Neural cell (in vitro differentiated cells): ENCODE measurements around the gene MLC1. TPM values are rescaled to one million over a fixed set of nuclear protein-coding genes. Genes with fewer than 3 reads are reported as not detected.

Experiments
- H2AFZ ChIP-seq: fragments of 200-600, 300-800 bp; sonication (generic), shearing (Covaris generic); 2 replicates; pipeline ENCODE4 v1.6.0; 2014; ENCODE audit warnings: low read depth, mild to moderate bottlenecking, antibody characterized with exemption, low read length, moderate library complexity
- H3F3A ChIP-seq: fragments of 200-600 bp; shearing (Covaris generic); 2 replicates; pipeline ENCODE4 v1.6.1; 2016; ENCODE audit warnings: mild to moderate bottlenecking, moderate library complexity, mixed read lengths, antibody characterized with exemption, low read length; ENCODE audit not compliant: insufficient read depth, poor library complexity, severe bottlenecking
- H3K27ac ChIP-seq: fragments of 200-600, 300-800 bp; sonication (generic), shearing (Covaris generic); 2 replicates; pipeline ENCODE4 v1.5.1; 2014; ENCODE audit warnings: mild to moderate bottlenecking, low read length, moderate library complexity
- H3K27me3 ChIP-seq: fragments of 300-800, 200-600 bp; sonication (generic), shearing (Covaris generic); 2 replicates; pipeline ENCODE4 v1.6.0; 2014; ENCODE audit warnings: mild to moderate bottlenecking, low read depth, low read length, moderate library complexity; ENCODE audit not compliant: insufficient read depth
- H3K36me3 ChIP-seq: fragments of 300-800, 200-600 bp; sonication (generic), shearing (Covaris generic); 2 replicates; pipeline ENCODE4 v1.5.1; 2014; ENCODE audit warnings: mild to moderate bottlenecking, antibody characterized with exemption, low read length, moderate library complexity; ENCODE audit not compliant: insufficient read depth
- H3K4me2 ChIP-seq: fragments of 300-800, 200-600 bp; sonication (generic), shearing (Covaris generic); 2 replicates; pipeline ENCODE4 v1.6.0; 2014; ENCODE audit warnings: mild to moderate bottlenecking, low read length
- H3K4me3 ChIP-seq: fragments of 300-800, 200-600 bp; sonication (generic), shearing (Covaris generic); 2 replicates; pipeline ENCODE4 v1.5.1; 2014; ENCODE audit warnings: mild to moderate bottlenecking, low read length, moderate library complexity
- H3K79me2 ChIP-seq: fragments of 200-600 bp; shearing (Covaris generic); replicated peaks from 2 replicates; pipeline ENCODE4 v1.6.0; 2014; ENCODE audit warnings: mild to moderate bottlenecking, low read length, moderate library complexity; ENCODE audit not compliant: insufficient read depth
- H3K9ac ChIP-seq: fragments of 300-800, 200-600 bp; sonication (generic), shearing (Covaris generic); 2 replicates; pipeline ENCODE4 v1.6.1; 2016; ENCODE audit warnings: mild to moderate bottlenecking, low read length, mixed read lengths
- H3K9me2 ChIP-seq: fragments of 200-600 bp; shearing (Covaris generic); 2 replicates; pipeline ENCODE4 v1.6.1; 2016; ENCODE audit warnings: mild to moderate bottlenecking, low read length, mixed read lengths; ENCODE audit not compliant: insufficient read depth
- H3K9me3 ChIP-seq: fragments of 200-600, 300-800 bp; sonication (generic), shearing (Covaris generic); 2 replicates; pipeline ENCODE4 v1.6.1; 2016; ENCODE audit warnings: mild to moderate bottlenecking, mixed run types, low read length, moderate library complexity, mixed read lengths
- H4K20me1 ChIP-seq: fragments of 200-600 bp; shearing (Covaris generic); 2 replicates; pipeline ENCODE4 v1.6.1; 2016; ENCODE audit warnings: mild to moderate bottlenecking, mixed run types; ENCODE audit not compliant: insufficient read depth
- CTCF ChIP-seq: fragments of 450-650 bp; IDR thresholded peaks from 2 replicates; pipeline ENCODE4 v1.5.1; 2014; ENCODE audit warnings: antibody characterized with exemption, mild to moderate bottlenecking, moderate library complexity; ENCODE audit not compliant: poor library complexity, severe bottlenecking
- EP300 ChIP-seq: fragments of 450-650 bp; conservative IDR thresholded peaks from 2 replicates; pipeline ENCODE4 v1.6.1; 2014; ENCODE audit warnings: antibody characterized with exemption, mild to moderate bottlenecking, moderate library complexity; ENCODE audit not compliant: poor library complexity, severe bottlenecking
- EZH2 ChIP-seq: fragments of 200-600, 300-800 bp; shearing (Covaris generic), sonication (generic); IDR thresholded peaks from 2 replicates; pipeline ENCODE4 v1.6.1; 2014; ENCODE audit warnings: antibody characterized with exemption, low read length, borderline replicate concordance, mild to moderate bottlenecking; ENCODE audit not compliant: insufficient read depth, poor library complexity, severe bottlenecking
- MXI1 ChIP-seq: fragments of 450-650 bp; conservative IDR thresholded peaks from 2 replicates; pipeline ENCODE4 v1.6.1; 2014; ENCODE audit warnings: antibody characterized with exemption, mild to moderate bottlenecking; ENCODE audit not compliant: poor library complexity, severe bottlenecking
- POLR2AphosphoS5 ChIP-seq: IDR thresholded peaks from 2 replicates; pipeline ENCODE4 v1.6.1; 2012
- RAD21 ChIP-seq: fragments of 450-650 bp; conservative IDR thresholded peaks from 2 replicates; pipeline ENCODE4 v1.6.1; 2014; ENCODE audit warnings: antibody characterized with exemption, mild to moderate bottlenecking, moderate library complexity
- REST ChIP-seq: IDR thresholded peaks from 2 replicates; pipeline ENCODE4 v1.6.1; 2012; ENCODE audit warnings: borderline replicate concordance
- SMC3 ChIP-seq: fragments of 450-650 bp; conservative IDR thresholded peaks from 2 replicates; pipeline ENCODE4 v1.6.1; 2014; ENCODE audit warnings: antibody characterized with exemption, mild to moderate bottlenecking, moderate library complexity; ENCODE audit not compliant: poor library complexity
- TAF1 ChIP-seq: IDR thresholded peaks from 2 replicates; pipeline ENCODE4 v1.6.1; 2012; ENCODE audit warnings: low read depth
- polyA plus RNA-seq: library from polyadenylated mRNA; depleted of rRNA; stranded (reverse); fragments of >200 nt; gene quantifications from 2 replicates; pipeline ENCODE4 v1.2.3, GENCODE V29; 2014

Gene MLC1
- polyA plus RNA-seq, 1 donor from 2014 or later = not detected

- Histone ChIP-seq H3F3A (no peaks in the 10 kb centered on the region), H3K79me2 (no peaks in the 10 kb centered on the region), H3K36me3 (no peaks in the 10 kb centered on the region), H3K27ac (no peak overlapping the region), H3K27me3 (no peaks in the 10 kb centered on the region), H2AFZ (no peak overlapping the region), H4K20me1 (no peaks in the 10 kb centered on the region), H3K4me2 (no peak overlapping the region), H3K9me2 (no peaks in the 10 kb centered on the region), H3K9me3 (no peaks in the 10 kb centered on the region), H3K4me3 (no peak overlapping the region), H3K9ac (no peak overlapping the region)
- TF ChIP-seq SMC3 = no peak
- no peak for TF ChIP-seq EZH2
- no peak for TF ChIP-seq REST
- no peak for TF ChIP-seq EP300
- no peak for TF ChIP-seq MXI1
- TF ChIP-seq CTCF = no peak
- TF ChIP-seq RAD21 = no peak
- no peak for TF ChIP-seq TAF1
- TF ChIP-seq POLR2AphosphoS5 = no peak
Observed at GRCh38 chr22:50035976-50036724, 49.1 kb downstream of the MLC1 start.

DNA sequence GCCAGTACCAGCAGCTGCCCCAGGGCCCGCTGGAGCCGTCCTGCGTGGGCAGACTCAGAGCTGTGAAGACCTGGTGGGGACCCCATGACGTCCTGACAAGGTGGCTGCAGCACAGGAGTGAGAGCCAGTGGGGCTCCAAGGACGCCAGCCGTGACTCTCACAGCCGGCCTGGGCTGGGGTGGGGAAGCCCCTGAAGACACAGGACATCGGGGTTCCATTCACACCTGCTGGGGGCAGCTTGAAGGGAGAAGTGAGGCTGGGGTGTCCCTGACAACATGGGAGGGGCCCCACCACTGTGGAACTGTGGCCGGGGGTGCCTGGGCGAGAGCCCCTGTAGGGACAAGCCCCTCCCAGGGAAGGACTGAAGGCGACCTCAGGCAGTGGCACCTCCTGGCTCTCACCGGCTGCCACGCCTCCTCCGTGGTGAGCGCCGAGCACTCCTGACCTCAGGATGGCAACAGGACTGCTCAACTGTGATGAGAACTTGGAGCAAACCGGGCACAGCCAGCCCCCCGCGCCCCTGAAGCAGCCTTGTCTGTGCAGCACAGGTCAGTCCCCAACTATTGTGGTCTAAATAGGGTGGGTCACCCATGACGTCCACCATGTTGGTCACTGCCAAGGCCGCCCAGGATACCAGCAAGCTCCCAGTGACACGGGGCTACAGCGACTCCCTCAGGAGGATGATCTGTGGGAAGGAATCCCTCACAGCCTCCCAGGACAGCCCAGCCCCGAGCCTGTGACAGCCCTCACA lies 49.9 kb downstream of the MLC1 start:
- Histone ChIP-seq H3K27ac (no peak overlapping the region), H3K4me3 (no peak overlapping the region), H3F3A (no peaks in the 10 kb centered on the region), H3K27me3 (no peaks in the 10 kb centered on the region), H3K9me2 (no peaks in the 10 kb centered on the region), H2AFZ (no peak overlapping the region), H3K9me3 (no peaks in the 10 kb centered on the region), H3K36me3 (no peaks in the 10 kb centered on the region), H4K20me1 (no peaks in the 10 kb centered on the region), H3K79me2 (no peaks in the 10 kb centered on the region), H3K9ac (no peak overlapping the region), H3K4me2 (no peak overlapping the region)
- TF ChIP-seq POLR2AphosphoS5 (no peak), EP300 (no peak), SMC3 (no peak), RAD21 (no peak), REST (no peak), CTCF (no peak), EZH2 (no peak), MXI1 (no peak), TAF1 (no peak)
